HG03432 (cell line): ENCODE measurements around the gene ATP10A.
"Not testable (repeated sequence)": the region's sequence is repeated elsewhere in the genome, so short reads cannot be mapped to it uniquely, and the experiment has no call there.

Source experiments
- ATAC-seq: cut with Tn5 transposase; IDR thresholded peaks from one replicate; pipeline ENCODE4 v1.9.1; 2021; ENCODE audit warnings: mild to moderate bottlenecking, moderate library complexity; ENCODE audit not compliant: unreplicated experiment

ATP10A gene

DNA sequence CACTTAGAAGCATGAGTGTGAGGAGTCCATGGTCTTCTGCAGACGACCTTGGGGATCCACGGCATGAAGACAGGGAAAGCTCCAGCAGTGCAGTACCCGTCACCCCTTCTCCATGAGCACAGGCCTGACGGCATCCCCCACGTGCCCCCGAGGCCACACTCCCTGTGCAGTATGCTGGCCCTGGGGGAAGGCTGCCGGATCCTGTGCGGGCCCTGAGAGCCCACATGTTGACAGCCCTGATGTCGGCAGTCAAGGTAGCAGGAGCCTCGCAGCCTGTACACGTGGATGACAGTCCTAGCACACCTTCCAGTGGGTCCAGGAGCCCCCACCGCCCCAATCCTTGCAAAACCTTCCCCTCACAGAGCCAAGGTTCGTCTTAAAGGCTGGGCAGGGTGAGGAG is 195.3 kb downstream of the ATP10A start:
- ATAC-seq: no peak

- ATAC-seq: no peak
These were observed 197.2 kb downstream of the ATP10A start for GRCh38 chr15:25665913-25666312.

DNA sequence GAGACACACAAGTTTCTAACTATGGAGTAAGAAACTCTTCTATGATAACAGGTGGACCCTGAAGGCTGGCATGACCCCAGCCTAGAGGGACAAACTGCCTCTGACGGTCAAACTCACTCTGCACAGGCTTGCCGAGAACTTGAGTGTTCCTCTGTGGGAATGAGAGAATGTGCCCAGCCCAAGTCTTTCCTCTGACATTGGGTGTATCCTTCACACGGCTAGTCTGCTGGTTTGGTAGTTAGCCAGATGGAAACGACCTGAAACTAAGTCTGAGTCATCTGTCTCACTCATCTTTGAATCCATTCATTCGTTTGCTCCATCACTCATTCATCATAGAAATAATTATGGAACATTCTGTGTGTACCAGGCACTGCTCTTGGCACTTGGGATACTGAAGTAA is 198.4 kb downstream of the ATP10A start:
- ATAC-seq: no peak

- ATAC-seq: no peak
These were observed 199.6 kb downstream of the ATP10A start for GRCh38 chr15:25663515-25663914.

DNA sequence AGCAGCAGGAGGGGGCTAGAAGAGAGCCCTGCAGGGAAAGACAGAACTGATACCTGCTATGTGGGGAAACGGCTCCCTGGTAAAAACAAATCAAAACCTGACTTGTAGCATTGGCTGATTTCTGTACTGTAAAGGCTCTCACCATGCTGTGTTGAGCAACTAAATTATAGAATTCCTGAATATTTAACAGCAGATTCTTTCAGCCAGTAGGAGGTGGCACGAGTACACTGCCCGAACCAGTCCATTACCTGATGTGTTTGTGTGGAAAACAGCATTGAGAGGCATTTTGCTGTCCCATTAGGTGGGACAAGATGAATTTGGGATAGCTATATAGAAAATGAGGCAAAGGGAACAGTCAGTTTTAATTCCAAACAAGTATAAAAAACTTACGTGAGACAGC is 201.2 kb downstream of the ATP10A start:
- no peak for ATAC-seq

GRCh38 chr15:25659251-25659650 is 203.9 kb downstream of the ATP10A start:
- no peak for ATAC-seq

DNA sequence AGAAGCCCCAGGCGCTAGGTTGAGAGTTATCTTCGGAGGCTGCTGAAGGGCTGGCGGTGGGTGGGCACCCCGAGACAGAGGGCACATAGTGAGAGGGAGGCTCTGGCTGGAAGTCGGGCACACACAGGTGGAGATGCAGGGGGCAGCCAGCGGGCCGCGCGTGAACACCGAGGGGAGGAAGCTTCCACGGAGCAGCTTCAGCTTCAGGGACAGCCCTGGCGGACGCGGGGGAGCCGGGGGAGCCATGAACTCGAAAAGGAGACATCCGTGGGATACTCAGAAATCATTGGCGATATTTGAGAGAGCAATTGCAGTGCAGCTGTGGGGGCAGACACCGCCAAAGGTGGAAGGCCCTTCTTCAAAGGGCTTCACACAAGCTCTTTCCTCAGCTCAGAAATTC is 204.6 kb downstream of the ATP10A start:
- ATAC-seq: no peak

GRCh38 chr15:25655207-25655948 is 207.7 kb downstream of the ATP10A start:
- ATAC-seq: no peak

GRCh38 chr15:25653371-25653770 is 209.8 kb downstream of the ATP10A start:
- no peak for ATAC-seq

- ATAC-seq: no peak
These were observed 210.4 kb downstream of the ATP10A start for GRCh38 chr15:25652704-25653103.

- ATAC-seq: no peak
These were observed 213.7 kb downstream of the ATP10A start for GRCh38 chr15:25649390-25649789.

DNA sequence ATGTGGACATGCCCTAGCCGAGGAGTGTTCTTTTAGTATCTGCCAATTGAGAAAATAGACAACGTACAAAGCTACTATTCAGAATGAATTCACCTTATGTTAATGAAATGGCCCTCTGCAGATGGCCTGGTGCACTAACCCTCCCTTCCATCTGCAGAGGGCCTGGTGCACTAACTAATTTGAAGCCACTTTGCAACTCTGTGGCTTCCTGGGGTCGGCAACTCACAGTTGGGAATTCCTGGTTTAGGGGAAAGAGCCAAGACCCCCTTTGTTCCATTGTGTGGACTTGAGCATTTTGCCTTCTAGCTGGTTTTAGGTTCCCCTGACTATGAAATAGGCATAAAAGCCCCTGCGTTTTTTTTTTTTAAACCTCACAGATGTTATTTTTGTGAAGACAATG is 220.0 kb downstream of the ATP10A start:
- no peak for ATAC-seq

GRCh38 chr15:25641762-25642161 is 221.4 kb downstream of the ATP10A start:
- no peak for ATAC-seq

DNA sequence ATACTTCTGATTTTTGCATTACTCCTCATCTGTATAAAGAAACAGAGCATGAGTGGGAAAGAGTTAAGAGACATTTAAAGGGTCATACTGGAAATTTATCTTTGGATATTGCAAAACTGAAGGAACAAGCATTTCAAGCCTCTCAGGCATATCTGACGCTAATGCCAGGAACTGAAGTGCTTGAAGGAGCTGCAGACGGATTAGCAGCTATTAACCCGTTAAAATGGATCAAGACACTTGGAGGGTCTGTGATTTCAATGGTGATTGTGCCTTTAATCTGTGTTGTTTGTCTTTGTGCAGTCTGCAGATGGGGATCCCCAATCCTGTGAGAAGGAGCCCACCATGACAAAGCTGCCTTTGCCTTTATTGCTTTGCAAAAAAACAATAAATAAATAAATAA is 221.8 kb downstream of the ATP10A start:
- no peak for ATAC-seq

- ATAC-seq: not testable (repeated sequence)
These were observed 222.2 kb downstream of the ATP10A start for GRCh38 chr15:25640959-25641358.

DNA sequence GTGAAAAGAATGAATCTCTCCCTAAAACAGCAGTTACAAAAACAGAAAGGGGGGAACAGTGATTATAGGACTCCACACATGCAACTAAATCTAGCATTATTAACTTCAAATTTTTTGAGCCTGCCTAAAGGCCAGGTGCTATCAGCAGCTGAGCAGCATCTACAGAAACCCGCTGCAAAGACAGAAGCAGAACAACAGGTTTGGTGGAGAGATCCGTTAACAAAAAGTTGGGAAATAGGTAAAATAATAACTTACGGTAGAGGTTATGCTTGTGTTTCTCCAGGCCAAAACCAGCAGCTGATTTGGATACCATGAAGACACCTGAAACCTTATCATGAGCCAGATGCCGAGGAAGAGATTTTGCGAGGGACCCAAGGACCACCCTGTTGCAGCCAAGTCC is 222.7 kb downstream of the ATP10A start:
- no peak for ATAC-seq

DNA sequence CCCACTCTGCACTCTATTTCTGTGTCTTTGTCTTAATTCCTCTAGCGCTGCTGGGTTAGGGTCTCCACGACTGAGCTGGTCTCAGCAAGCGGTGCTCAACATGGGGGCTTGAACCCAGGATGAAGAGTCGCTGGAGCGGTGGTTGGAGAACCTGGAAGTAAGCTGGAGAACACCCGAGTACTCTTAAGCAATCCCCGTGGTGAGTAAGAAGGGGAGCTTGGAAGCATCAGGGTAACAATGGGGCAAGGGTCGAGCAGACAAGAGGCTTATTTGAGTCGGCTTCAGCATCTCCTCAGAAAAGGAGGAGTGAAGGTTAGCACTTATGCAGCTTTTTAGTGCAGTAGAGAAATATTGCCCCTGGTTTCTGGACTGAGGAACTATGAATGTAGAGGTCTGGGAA is 226.6 kb downstream of the ATP10A start:
- not testable (repeated sequence) for ATAC-seq

DNA sequence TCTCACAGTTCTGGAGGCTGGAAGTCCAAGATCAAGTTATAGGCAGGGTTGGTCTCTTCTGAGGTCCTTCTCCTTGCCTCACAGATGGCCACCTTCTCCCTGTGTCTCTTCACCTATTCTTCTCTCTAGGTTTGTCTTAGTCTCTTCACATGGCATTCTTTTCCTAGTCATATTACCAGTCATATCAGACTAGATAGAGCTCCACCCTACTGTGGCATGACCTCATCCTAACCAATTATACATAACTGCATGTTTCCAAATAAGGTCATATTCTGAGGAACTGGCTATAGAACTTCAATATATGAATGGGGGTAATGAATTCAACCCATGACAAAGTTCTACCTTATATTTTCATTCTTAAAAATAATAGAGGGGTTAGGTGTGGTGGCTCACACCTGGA is 227.9 kb downstream of the ATP10A start:
- ATAC-seq: no peak

DNA sequence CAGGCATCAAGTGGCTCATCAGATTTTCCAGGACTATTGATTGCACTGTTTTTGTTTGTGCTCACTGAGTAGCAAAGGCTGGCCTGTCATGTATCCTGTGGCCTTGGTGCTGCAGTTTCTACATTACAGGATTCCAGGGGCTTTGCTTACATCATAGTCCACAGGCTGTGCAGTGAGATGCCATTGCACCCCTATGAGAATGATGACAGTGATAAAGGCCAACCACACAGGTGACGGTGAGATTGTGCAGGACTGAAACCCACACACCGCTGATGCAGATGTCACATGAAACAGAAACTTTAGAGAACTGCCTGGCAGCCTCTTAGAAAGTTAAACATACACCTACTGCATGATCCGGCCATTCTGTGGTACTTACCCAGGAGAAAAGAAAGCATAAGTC is 229.3 kb downstream of the ATP10A start:
- no peak for ATAC-seq

GRCh38 chr15:25631971-25632370 is 231.2 kb downstream of the ATP10A start:
- ATAC-seq: no peak
